ENCODE data around the gene RAB38. TPM values are rescaled to one million over a fixed set of nuclear protein-coding genes. Genes with fewer than 3 reads are reported as not detected.

Gene RAB38
- polyA plus RNA-seq, 3 donors = 0.25 to 1.3 (median 0.69) TPM

- intact Hi-C loops (cut with micrococcal nuclease) = no loop called here
- Mint-ChIP-seq H3K27ac (no peak overlapping the region), H3K4me1 (peaks cover 14% of the 10 kb centered on the region), H3K27me3 (ENCODE audit: low read depth in 3 of 3) (peaks cover 0 to 9% (median 3%) of the 10 kb centered on the region in 3 donors), H3K36me3 (no peaks in the 10 kb centered on the region), H3K9me3 (no peaks in the 10 kb centered on the region), H3K4me3 (no peak overlapping the region)
- no peak overlapping the region for H3K27ac ChIP-seq (ENCODE audit: low read depth in 1 of 2, low read length in 2 of 2)
- H3K9ac ChIP-seq (ENCODE audit: insufficient read depth, low read length, poor library complexity, severe bottlenecking) = no peak overlapping the region
- no peak for TF ChIP-seq CTCF (IDR thresholded peaks at IDR 0.05)
- WGBS (ENCODE audit: insufficient coverage) = no CpG with 5 or more reads among the region's 2 CpGs
- H2AFZ ChIP-seq (ENCODE audit: insufficient read depth, low read depth, low read length, poor library complexity, severe bottlenecking) = no peak overlapping the region
- H4K20me1 ChIP-seq (ENCODE audit: insufficient read depth, low read length) = no peaks in the 10 kb centered on the region
- H3K9me3 ChIP-seq (replicated peaks in 1 of 2; ENCODE audit: control insufficient read depth in 1 of 2, insufficient read depth in 1 of 2, low read length in 2 of 2) = no peaks in the 10 kb centered on the region
- no peak overlapping the region for H3K4me3 ChIP-seq (replicated peaks in 1 of 3; ENCODE audit: low read depth in 2 of 3, low read length in 3 of 3)
- DNase-seq = no peak
- H3K4me2 ChIP-seq (replicated peaks; ENCODE audit: extremely low read depth, low read length, poor library complexity, severe bottlenecking) = no peak overlapping the region
- H3K27me3 ChIP-seq (ENCODE audit: control insufficient read depth in 2 of 2, insufficient read depth in 2 of 2, low read length in 2 of 2) = no peaks in the 10 kb centered on the region
- no peaks in the 10 kb centered on the region for H3K36me3 ChIP-seq (replicated peaks in 1 of 2; ENCODE audit: control insufficient read depth in 1 of 2, insufficient read depth in 2 of 2, low read length in 2 of 2)
- no peaks in the 10 kb centered on the region for H3K79me2 ChIP-seq (ENCODE audit: insufficient read depth, low read length)
- peaks cover 8 to 9% of the 10 kb centered on the region in 2 donors for H3K4me1 ChIP-seq (ENCODE audit: control insufficient read depth in 1 of 2, insufficient read depth in 2 of 2, low read length in 2 of 2)
Measured at GRCh38 chr11:88170673-88171072, 4.6 kb downstream of the RAB38 start.

- Histone ChIP-seq H3K9ac (ENCODE audit: insufficient read depth, low read length, poor library complexity, severe bottlenecking) (no peak overlapping the region), H3K4me2 (replicated peaks; ENCODE audit: extremely low read depth, low read length, poor library complexity, severe bottlenecking) (no peak overlapping the region), H3K27me3 (ENCODE audit: control insufficient read depth in 2 of 2, insufficient read depth in 2 of 2, low read length in 2 of 2) (no peaks in the 10 kb centered on the region), H4K20me1 (ENCODE audit: insufficient read depth, low read length) (no peaks in the 10 kb centered on the region), H3K9me3 (replicated peaks in 1 of 2; ENCODE audit: control insufficient read depth in 1 of 2, insufficient read depth in 1 of 2, low read length in 2 of 2) (no peaks in the 10 kb centered on the region), H2AFZ (ENCODE audit: insufficient read depth, low read depth, low read length, poor library complexity, severe bottlenecking) (no peak overlapping the region), H3K36me3 (replicated peaks in 1 of 2; ENCODE audit: control insufficient read depth in 1 of 2, insufficient read depth in 2 of 2, low read length in 2 of 2) (no peaks in the 10 kb centered on the region), H3K4me1 (ENCODE audit: control insufficient read depth in 1 of 2, insufficient read depth in 2 of 2, low read length in 2 of 2) (peaks cover 4 to 5% of the 10 kb centered on the region in 2 donors), H3K27ac (ENCODE audit: low read depth in 1 of 2, low read length in 2 of 2) (no peak overlapping the region), H3K4me3 (replicated peaks in 1 of 3; ENCODE audit: low read depth in 2 of 3, low read length in 3 of 3) (no peak overlapping the region), H3K79me2 (ENCODE audit: insufficient read depth, low read length) (no peaks in the 10 kb centered on the region)
- Mint-ChIP-seq H3K36me3 (no peaks in the 10 kb centered on the region), H3K27me3 (ENCODE audit: low read depth in 3 of 3) (peaks cover 0 to 2% (median 0%) of the 10 kb centered on the region in 3 donors), H3K27ac (no peak overlapping the region), H3K4me3 (no peak overlapping the region), H3K9me3 (no peaks in the 10 kb centered on the region), H3K4me1 (peaks cover 7% of the 10 kb centered on the region)
- intact Hi-C loops (cut with micrococcal nuclease) = no loop called here
- no peak for TF ChIP-seq CTCF (IDR thresholded peaks at IDR 0.05)
- 96% methylated on average over 4 of the region's 4 CpGs for WGBS (ENCODE audit: insufficient coverage)
- DNase-seq = no peak
Measured at GRCh38 chr11:88169881-88170280, 5.4 kb downstream of the RAB38 start.
